ENCODE results near the gene ZNF692.

The ZNF692 gene

GRCh38 chr1:248850536-248851251 is 8.2 kb downstream of the ZNF692 start:
- Mint-ChIP-seq H3K4me1 (no peaks in the 10 kb centered on the region), H3K9me3 (no peaks in the 10 kb centered on the region), H3K36me3 (ENCODE audit: insufficient read depth) (peaks cover 24% of the 10 kb centered on the region), H3K4me3 (no peak overlapping the region), H3K27me3 (no peaks in the 10 kb centered on the region), H3K27ac (ENCODE audit: low read depth) (no peak overlapping the region)
- ATAC-seq (replicated peaks; ENCODE audit: extremely low read depth, poor library complexity, severe bottlenecking) (no peak), DNase-seq (ENCODE audit: low spot score in 2 of 2) (no peak)

GRCh38 chr1:248850124-248850523 is 8.8 kb downstream of the ZNF692 start:
- Mint-ChIP-seq H3K9me3 (no peaks in the 10 kb centered on the region), H3K36me3 (ENCODE audit: insufficient read depth) (peaks cover 27% of the 10 kb centered on the region), H3K4me3 (no peak overlapping the region), H3K4me1 (no peaks in the 10 kb centered on the region), H3K27me3 (no peaks in the 10 kb centered on the region), H3K27ac (ENCODE audit: low read depth) (no peak overlapping the region)
- ATAC-seq (replicated peaks; ENCODE audit: extremely low read depth, poor library complexity, severe bottlenecking) = no peak
- DNase-seq (ENCODE audit: low spot score in 2 of 2) = no peak

- no peaks in the 10 kb centered on the region for H3K27me3 Mint-ChIP-seq
- no peaks in the 10 kb centered on the region for H3K4me1 Mint-ChIP-seq
- H3K9me3 Mint-ChIP-seq = no peaks in the 10 kb centered on the region
- DNase-seq (ENCODE audit: low spot score in 2 of 2) = no peak
- peaks cover 26% of the 10 kb centered on the region for H3K36me3 Mint-ChIP-seq (ENCODE audit: insufficient read depth)
- H3K27ac Mint-ChIP-seq (ENCODE audit: low read depth) = no peak overlapping the region
- no peak for ATAC-seq (replicated peaks; ENCODE audit: extremely low read depth, poor library complexity, severe bottlenecking)
- H3K4me3 Mint-ChIP-seq = no peak overlapping the region
These were observed 9.2 kb downstream of the ZNF692 start for GRCh38 chr1:248849637-248850036.

GRCh38 chr1:248849152-248849551 is 9.7 kb downstream of the ZNF692 start:
- Mint-ChIP-seq H3K36me3 (ENCODE audit: insufficient read depth) (peaks cover 31% of the 10 kb centered on the region), H3K4me1 (no peaks in the 10 kb centered on the region), H3K27me3 (no peaks in the 10 kb centered on the region), H3K9me3 (no peaks in the 10 kb centered on the region), H3K4me3 (no peak overlapping the region), H3K27ac (ENCODE audit: low read depth) (no peak overlapping the region)
- ATAC-seq (replicated peaks; ENCODE audit: extremely low read depth, poor library complexity, severe bottlenecking) = no peak
- no peak for DNase-seq (ENCODE audit: low spot score in 2 of 2)

- Mint-ChIP-seq H3K27ac (ENCODE audit: low read depth) (no peak overlapping the region), H3K36me3 (ENCODE audit: insufficient read depth) (peaks cover 32% of the 10 kb centered on the region), H3K4me1 (no peaks in the 10 kb centered on the region), H3K27me3 (no peaks in the 10 kb centered on the region), H3K4me3 (no peak overlapping the region), H3K9me3 (no peaks in the 10 kb centered on the region)
- ATAC-seq (replicated peaks; ENCODE audit: extremely low read depth, poor library complexity, severe bottlenecking) = no peak
- no peak for DNase-seq (ENCODE audit: low spot score in 2 of 2)
These were observed 10.3 kb downstream of the ZNF692 start for GRCh38 chr1:248848602-248849001.

GRCh38 chr1:248847956-248848561 is 10.8 kb downstream of the ZNF692 start:
- Mint-ChIP-seq H3K27ac (ENCODE audit: low read depth) (no peak overlapping the region), H3K4me3 (no peak overlapping the region), H3K36me3 (ENCODE audit: insufficient read depth) (peaks cover 33% of the 10 kb centered on the region), H3K27me3 (no peaks in the 10 kb centered on the region), H3K4me1 (no peaks in the 10 kb centered on the region), H3K9me3 (no peaks in the 10 kb centered on the region)
- ATAC-seq (replicated peaks; ENCODE audit: extremely low read depth, poor library complexity, severe bottlenecking) = no peak
- no peak for DNase-seq (ENCODE audit: low spot score in 2 of 2)

GRCh38 chr1:248847181-248847955 is 11.5 kb downstream of the ZNF692 start:
- H3K36me3 Mint-ChIP-seq (ENCODE audit: insufficient read depth) = peaks cover 36% of the 10 kb centered on the region
- H3K27ac Mint-ChIP-seq (ENCODE audit: low read depth) = no peak overlapping the region
- DNase-seq (ENCODE audit: low spot score in 2 of 2) (no peak), ATAC-seq (replicated peaks; ENCODE audit: extremely low read depth, poor library complexity, severe bottlenecking) (no peak)
- no peaks in the 10 kb centered on the region for H3K9me3 Mint-ChIP-seq
- H3K4me3 Mint-ChIP-seq = no peak overlapping the region
- no peaks in the 10 kb centered on the region for H3K27me3 Mint-ChIP-seq
- H3K4me1 Mint-ChIP-seq = no peaks in the 10 kb centered on the region

GRCh38 chr1:248844526-248844925 is 14.4 kb downstream of the ZNF692 start:
- no peak overlapping the region for H3K4me3 Mint-ChIP-seq
- no peak overlapping the region for H3K27ac Mint-ChIP-seq (ENCODE audit: low read depth)
- H3K27me3 Mint-ChIP-seq = no peaks in the 10 kb centered on the region
- no peak for ATAC-seq (replicated peaks; ENCODE audit: extremely low read depth, poor library complexity, severe bottlenecking)
- H3K36me3 Mint-ChIP-seq (ENCODE audit: insufficient read depth) = peaks cover 32% of the 10 kb centered on the region
- no peak for DNase-seq (ENCODE audit: low spot score in 2 of 2)
- H3K4me1 Mint-ChIP-seq = peaks cover 16% of the 10 kb centered on the region
- no peaks in the 10 kb centered on the region for H3K9me3 Mint-ChIP-seq

GRCh38 chr1:248843687-248844086 is 15.2 kb downstream of the ZNF692 start:
- no peak overlapping the region for H3K27ac Mint-ChIP-seq (ENCODE audit: low read depth)
- no peaks in the 10 kb centered on the region for H3K27me3 Mint-ChIP-seq
- no peaks in the 10 kb centered on the region for H3K9me3 Mint-ChIP-seq
- no peak overlapping the region for H3K4me3 Mint-ChIP-seq
- H3K4me1 Mint-ChIP-seq = peaks cover 24% of the 10 kb centered on the region
- H3K36me3 Mint-ChIP-seq (ENCODE audit: insufficient read depth) = peaks cover 31% of the 10 kb centered on the region
- ATAC-seq (replicated peaks; ENCODE audit: extremely low read depth, poor library complexity, severe bottlenecking) (no peak), DNase-seq (ENCODE audit: low spot score in 2 of 2) (no peak)

- Mint-ChIP-seq H3K9me3 (no peaks in the 10 kb centered on the region), H3K27ac (ENCODE audit: low read depth) (no peak overlapping the region), H3K27me3 (no peaks in the 10 kb centered on the region), H3K4me3 (no peak overlapping the region), H3K36me3 (ENCODE audit: insufficient read depth) (peaks cover 32% of the 10 kb centered on the region), H3K4me1 (peaks cover 24% of the 10 kb centered on the region)
- ATAC-seq (replicated peaks; ENCODE audit: extremely low read depth, poor library complexity, severe bottlenecking) (no peak), DNase-seq (ENCODE audit: low spot score in 2 of 2) (no peak)
These were observed 16.0 kb downstream of the ZNF692 start for GRCh38 chr1:248842781-248843331.

GRCh38 chr1:248841702-248842395 is 17.0 kb downstream of the ZNF692 start:
- Mint-ChIP-seq H3K36me3 (ENCODE audit: insufficient read depth) (peaks cover 33% of the 10 kb centered on the region), H3K4me3 (no peak overlapping the region), H3K27ac (ENCODE audit: low read depth) (no peak overlapping the region), H3K9me3 (no peaks in the 10 kb centered on the region), H3K27me3 (no peaks in the 10 kb centered on the region), H3K4me1 (peaks cover 24% of the 10 kb centered on the region)
- ATAC-seq (replicated peaks; ENCODE audit: extremely low read depth, poor library complexity, severe bottlenecking) (no peak), DNase-seq (ENCODE audit: low spot score in 2 of 2) (no peak)

GRCh38 chr1:248840946-248841345 is 17.9 kb downstream of the ZNF692 start:
- DNase-seq (ENCODE audit: low spot score in 2 of 2) = no peak
- no peak overlapping the region for H3K27ac Mint-ChIP-seq (ENCODE audit: low read depth)

More at GRCh38 chr1:248840946-248841345, 17.9 kb downstream of the ZNF692 start:
- Mint-ChIP-seq H3K27me3 (no peaks in the 10 kb centered on the region), H3K4me3 (no peak overlapping the region), H3K9me3 (no peaks in the 10 kb centered on the region), H3K36me3 (ENCODE audit: insufficient read depth) (peaks cover 28% of the 10 kb centered on the region), H3K4me1 (peaks cover 24% of the 10 kb centered on the region)
- ATAC-seq (replicated peaks; ENCODE audit: extremely low read depth, poor library complexity, severe bottlenecking) = no peak

Data from central memory CD8-positive, alpha-beta T cell (primary cell).